ENCODE results near the gene GNG2.

The GNG2 gene

GRCh38 chr14:51996148-51996746, 135.8 kb downstream of the GNG2 start:
- no peaks in the 10 kb centered on the region for H3F3A ChIP-seq (ENCODE audit: control insufficient read depth, insufficient read depth)
- H4K20me1 ChIP-seq (ENCODE audit: control insufficient read depth, insufficient read depth, low read depth, low read length), result no peaks in the 10 kb centered on the region
- H3K9me3 ChIP-seq (ENCODE audit: control insufficient read depth, insufficient read depth, low read length), result no peaks in the 10 kb centered on the region
- peaks cover 60% of the 10 kb centered on the region for H3K79me2 ChIP-seq (ENCODE audit: control insufficient read depth, low read length)
- peaks cover 19% of the 10 kb centered on the region for H3K4me1 ChIP-seq (ENCODE audit: control insufficient read depth, low read length)
- TF ChIP-seq EZH2phosphoT487 (IDR thresholded peaks at IDR 0.05; ENCODE audit: borderline replicate concordance, low read length) (no peak), CTCF (IDR thresholded peaks at IDR 0.05; ENCODE audit: low read depth, low read length, poor library complexity, severe bottlenecking) (peak; percentile 66)
- no peak overlapping the region for H3K27ac ChIP-seq (ENCODE audit: low read depth, low read length)
- no peak overlapping the region for H3K4me2 ChIP-seq (ENCODE audit: low read length)
- no peak overlapping the region for H3K4me3 ChIP-seq (ENCODE audit: low read length)
- H3K36me3 ChIP-seq (ENCODE audit: control insufficient read depth, low read length), result peaks cover 92% of the 10 kb centered on the region
- H3K27me3 ChIP-seq (ENCODE audit: control insufficient read depth, low read length), result no peaks in the 10 kb centered on the region
- H3K9me2 ChIP-seq (replicated peaks; ENCODE audit: control insufficient read depth, low read length), result no peaks in the 10 kb centered on the region

- Histone ChIP-seq H3K27me3 (ENCODE audit: control insufficient read depth, low read length) (no peaks in the 10 kb centered on the region), H3K79me2 (ENCODE audit: control insufficient read depth, low read length) (peaks cover 42% of the 10 kb centered on the region), H3K36me3 (ENCODE audit: control insufficient read depth, low read length) (peaks cover 94% of the 10 kb centered on the region), H3K4me3 (ENCODE audit: low read length) (no peak overlapping the region), H3K9me2 (replicated peaks; ENCODE audit: control insufficient read depth, low read length) (no peaks in the 10 kb centered on the region), H3K4me2 (ENCODE audit: low read length) (no peak overlapping the region), H4K20me1 (ENCODE audit: control insufficient read depth, insufficient read depth, low read depth, low read length) (no peaks in the 10 kb centered on the region), H3K4me1 (ENCODE audit: control insufficient read depth, low read length) (peaks cover 5% of the 10 kb centered on the region), H3K27ac (ENCODE audit: low read depth, low read length) (no peak overlapping the region), H3F3A (ENCODE audit: control insufficient read depth, insufficient read depth) (no peaks in the 10 kb centered on the region), H3K9me3 (ENCODE audit: control insufficient read depth, insufficient read depth, low read length) (no peaks in the 10 kb centered on the region)
- TF ChIP-seq CTCF (IDR thresholded peaks at IDR 0.05; ENCODE audit: low read depth, low read length, poor library complexity, severe bottlenecking) (no peak), EZH2phosphoT487 (IDR thresholded peaks at IDR 0.05; ENCODE audit: borderline replicate concordance, low read length) (no peak)
These were observed 137.9 kb downstream of the GNG2 start for GRCh38 chr14:51998348-51998747.

GRCh38 chr14:51999084-51999483, 138.7 kb downstream of the GNG2 start:
- Histone ChIP-seq H3K27me3 (ENCODE audit: control insufficient read depth, low read length) (no peaks in the 10 kb centered on the region), H3K9me3 (ENCODE audit: control insufficient read depth, insufficient read depth, low read length) (no peaks in the 10 kb centered on the region), H3K4me2 (ENCODE audit: low read length) (no peak overlapping the region), H3K27ac (ENCODE audit: low read depth, low read length) (no peak overlapping the region), H4K20me1 (ENCODE audit: control insufficient read depth, insufficient read depth, low read depth, low read length) (no peaks in the 10 kb centered on the region), H3K4me1 (ENCODE audit: control insufficient read depth, low read length) (no peaks in the 10 kb centered on the region), H3K36me3 (ENCODE audit: control insufficient read depth, low read length) (peaks cover 94% of the 10 kb centered on the region), H3K9me2 (replicated peaks; ENCODE audit: control insufficient read depth, low read length) (no peaks in the 10 kb centered on the region), H3K79me2 (ENCODE audit: control insufficient read depth, low read length) (peaks cover 34% of the 10 kb centered on the region), H3K4me3 (ENCODE audit: low read length) (no peak overlapping the region), H3F3A (ENCODE audit: control insufficient read depth, insufficient read depth) (no peaks in the 10 kb centered on the region)
- no peak for TF ChIP-seq EZH2phosphoT487 (IDR thresholded peaks at IDR 0.05; ENCODE audit: borderline replicate concordance, low read length)

- H3K9me2 ChIP-seq (replicated peaks; ENCODE audit: control insufficient read depth, low read length), result no peaks in the 10 kb centered on the region
- no peaks in the 10 kb centered on the region for H4K20me1 ChIP-seq (ENCODE audit: control insufficient read depth, insufficient read depth, low read depth, low read length)
- no peaks in the 10 kb centered on the region for H3F3A ChIP-seq (ENCODE audit: control insufficient read depth, insufficient read depth)
- H3K27me3 ChIP-seq (ENCODE audit: control insufficient read depth, low read length), result no peaks in the 10 kb centered on the region
- H3K4me3 ChIP-seq (ENCODE audit: low read length), result no peak overlapping the region
- no peaks in the 10 kb centered on the region for H3K4me1 ChIP-seq (ENCODE audit: control insufficient read depth, low read length)
- peaks cover 94% of the 10 kb centered on the region for H3K36me3 ChIP-seq (ENCODE audit: control insufficient read depth, low read length)
- H3K27ac ChIP-seq (ENCODE audit: low read depth, low read length), result no peak overlapping the region
- peaks cover 24% of the 10 kb centered on the region for H3K79me2 ChIP-seq (ENCODE audit: control insufficient read depth, low read length)
- no peaks in the 10 kb centered on the region for H3K9me3 ChIP-seq (ENCODE audit: control insufficient read depth, insufficient read depth, low read length)
- TF ChIP-seq EZH2phosphoT487 (IDR thresholded peaks at IDR 0.05; ENCODE audit: borderline replicate concordance, low read length) (no peak), CTCF (IDR thresholded peaks at IDR 0.05; ENCODE audit: low read depth, low read length, poor library complexity, severe bottlenecking) (no peak)
- H3K4me2 ChIP-seq (ENCODE audit: low read length), result no peak overlapping the region
These were observed 139.7 kb downstream of the GNG2 start for GRCh38 chr14:52000019-52000582.
